Left ventricle myocardium superior (tissue), 1 donor: Measurements from ENCODE around the gene RHEB. TPM values are rescaled to one million over a fixed set of nuclear protein-coding genes. Genes with fewer than 3 reads are reported as not detected.

Source experiments
- ATAC-seq: fragments of 200-7000 bp; cut with Tn5 transposase; one replicate; pipeline ENCODE4 v1.9.1; 2020; ENCODE audit warnings: mild to moderate bottlenecking, moderate library complexity
- DNase-seq: peaks from one replicate; pipeline ENCODE4 v3.0.0-alpha.2; 2020
- intact Hi-C: fragments of 100-400 bp; cut with micrococcal nuclease; formaldehyde crosslinking; loops from one replicate; pipeline ENCODE4 v1.11.0; 2022
- microRNA-seq: library from miRNA; unstranded; fragments of <30 nt; microRNA quantifications from one replicate; pipeline ENCODE4 v1.2.0, GENCODE V29; 2020; ENCODE audit warnings: borderline number of aligned reads
- total RNA-seq: library from RNA; stranded (reverse); fragmentation: NEBNext Ultra II Directional; extraction: Animal tissue kit (Norgen Biotek cat#: 25700); gene quantifications from one replicate; pipeline ENCODE4 v1.2.1, GENCODE V29; 2021
- donor health status: DM: no; HTN: yes; CAD: no; lungs with severe emphysema.

The RHEB gene
- total RNA-seq, 1 donor from 2014 or later = 116 TPM

- ATAC-seq = no peak
- intact Hi-C loops = no loop called here
- DNase-seq = no peak
Measured at GRCh38 chr7:151428378-151429236, 91.1 kb downstream of the RHEB start.

GRCh38 chr7:151427705-151428377, 91.9 kb downstream of the RHEB start:
- DNase-seq = no peak
- intact Hi-C loops = no loop called here
- ATAC-seq = no peak

GRCh38 chr7:151426904-151427704, 92.6 kb downstream of the RHEB start:
- no peak for ATAC-seq

GRCh38 chr7:151426441-151426903, 93.2 kb downstream of the RHEB start:
- peak; percentile 79 for DNase-seq
- peak; percentile 71 for ATAC-seq
- intact Hi-C loops = no loop called here

More at GRCh38 chr7:151426904-151427704, 92.6 kb downstream of the RHEB start:
- DNase-seq = no peak
- intact Hi-C loops = no loop called here

GRCh38 chr7:151425670-151426440, 93.8 kb downstream of the RHEB start:
- DNase-seq (no peak), ATAC-seq (peak; percentile 77)
- intact Hi-C loops = no loop called here

GRCh38 chr7:151424799-151425198, 94.9 kb downstream of the RHEB start:
- intact Hi-C loops = no loop called here
- DNase-seq = no peak
- ATAC-seq = no peak

DNA sequence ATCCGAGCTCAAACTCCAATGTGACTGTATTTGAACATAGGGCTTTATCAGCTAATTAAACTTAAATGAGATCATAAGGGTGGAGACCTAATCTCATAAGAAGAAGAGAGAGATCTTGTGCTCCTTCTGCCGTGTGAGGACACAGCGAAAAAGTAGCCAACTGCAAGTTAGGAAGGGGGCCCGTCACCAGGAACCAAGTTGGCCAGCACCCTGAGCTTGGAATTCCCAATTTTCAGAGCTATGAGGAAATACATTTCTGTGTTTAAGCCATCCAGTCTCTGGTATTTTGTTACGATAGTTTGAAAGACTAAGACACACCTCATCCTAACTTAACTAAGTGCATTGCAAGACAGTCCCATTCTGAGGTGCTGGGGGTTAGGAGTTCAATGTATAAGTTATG, 95.8 kb downstream of the RHEB start:
- ATAC-seq (no peak), DNase-seq (no peak)
- intact Hi-C loops = no loop called here

- intact Hi-C loops = no loop called here
- no peak for DNase-seq
- no peak for ATAC-seq
Measured at GRCh38 chr7:151423226-151423625, 96.5 kb downstream of the RHEB start.

DNA sequence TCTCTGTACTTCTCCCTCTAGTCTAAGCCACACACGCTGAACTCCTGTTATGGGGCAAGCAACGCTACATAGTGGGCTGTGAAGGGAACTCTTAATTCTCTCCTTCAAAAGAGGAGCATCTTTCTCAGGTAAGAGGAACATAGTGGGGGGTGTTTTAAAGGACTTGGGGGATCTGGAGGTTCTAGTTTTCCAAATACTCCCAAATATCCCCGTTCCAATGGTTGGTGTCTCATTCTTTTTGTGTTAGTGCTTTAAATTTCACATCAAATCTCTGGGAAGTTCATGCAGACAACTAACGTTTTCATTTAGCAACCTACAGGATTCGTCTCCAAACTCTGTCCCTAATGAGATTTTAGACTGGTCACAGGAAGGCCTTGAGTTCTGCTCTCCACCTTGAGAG, 97.5 kb downstream of the RHEB start:
- ATAC-seq (no peak), DNase-seq (no peak)
- intact Hi-C loops = no loop called here

GRCh38 chr7:151420144-151420543, 99.6 kb downstream of the RHEB start:
- intact Hi-C loops = no loop called here
- ATAC-seq (no peak), DNase-seq (no peak)

DNA sequence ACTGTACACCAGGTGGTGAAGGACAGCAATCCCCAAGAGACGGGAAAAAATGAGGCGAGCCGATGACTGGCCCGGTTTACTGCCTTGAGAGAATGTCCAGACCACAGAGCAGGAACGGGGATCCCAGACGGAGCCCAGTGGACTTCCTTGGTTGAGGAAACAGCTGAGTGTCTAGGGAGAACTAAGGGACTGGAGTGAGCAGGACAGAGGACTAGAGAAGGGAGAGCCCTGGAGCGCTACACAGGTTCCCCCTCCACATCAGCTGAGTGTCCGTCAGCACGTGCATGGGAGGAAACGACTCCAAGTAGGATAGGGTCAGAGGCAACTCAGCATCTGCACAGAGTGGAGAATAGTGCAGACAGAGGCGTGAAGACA, 102.8 kb downstream of the RHEB start:
- intact Hi-C loops = no loop called here
- DNase-seq = no peak

DNA sequence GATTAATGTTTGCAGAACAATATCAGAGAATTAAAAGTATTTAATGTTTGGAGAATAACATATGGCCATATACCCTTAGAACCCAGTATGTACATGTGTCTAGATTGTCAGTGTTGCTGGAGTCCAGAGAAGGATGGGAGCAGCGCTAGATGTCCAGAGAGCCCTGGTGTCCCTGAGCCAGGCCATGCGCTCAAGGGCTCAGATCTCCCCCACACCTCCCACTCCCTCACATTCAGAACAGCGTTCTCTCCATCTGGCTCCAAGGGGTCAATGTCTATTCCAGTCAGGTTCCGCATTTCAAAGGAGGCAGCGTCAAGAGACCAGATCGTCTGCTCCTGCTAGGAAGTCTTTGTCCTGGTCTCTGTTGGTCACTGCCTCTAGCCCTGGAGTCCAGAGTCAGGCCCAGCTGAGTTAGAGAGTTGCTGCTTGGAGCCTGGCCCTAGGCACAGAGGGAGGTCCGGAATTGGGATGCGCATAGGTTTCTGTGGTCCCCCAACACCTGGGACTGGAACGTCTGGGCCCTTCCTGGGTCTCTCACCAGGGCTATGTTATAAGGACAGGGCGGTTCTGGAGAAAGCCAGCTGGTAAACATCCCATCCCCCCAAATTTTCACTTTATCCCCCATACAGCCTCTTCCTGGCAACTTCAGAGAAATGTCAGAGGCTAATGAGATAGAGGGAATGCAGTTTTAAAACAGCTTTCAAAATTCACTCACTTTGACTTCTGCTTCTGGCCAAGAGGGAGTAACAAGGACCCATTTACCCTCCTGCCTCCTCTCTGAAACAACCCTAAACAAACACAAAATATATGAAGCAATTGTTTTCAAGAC, 103.4 kb downstream of the RHEB start:
- DNase-seq (no peak), ATAC-seq (no peak)
- intact Hi-C loops = no loop called here

More for the DNA sequence above, 102.8 kb downstream of the RHEB start:
- ATAC-seq = peak; percentile 30

Small RNAs within 50 kb of the gene (microRNA-seq; reads per million reads assigned to microRNA genes)
- gene MIR3907 = not detected

Other genes with a start within 250 kb of the RHEB start
- gene NUB1, start 178.1 kb downstream of the RHEB start, total RNA-seq = 36.5 TPM
- gene WDR86, start 109.9 kb downstream of the RHEB start, total RNA-seq = 0.37 TPM
- not detected for gene CRYGN, start 79.8 kb downstream of the RHEB start, total RNA-seq